ENCODE data around the gene BRSK2. TPM values are rescaled to one million over a fixed set of nuclear protein-coding genes. Genes with fewer than 3 reads are reported as not detected.

BRSK2 gene
- total RNA-seq, 1 donor from 2014 or later, result 0.93 TPM

DNA sequence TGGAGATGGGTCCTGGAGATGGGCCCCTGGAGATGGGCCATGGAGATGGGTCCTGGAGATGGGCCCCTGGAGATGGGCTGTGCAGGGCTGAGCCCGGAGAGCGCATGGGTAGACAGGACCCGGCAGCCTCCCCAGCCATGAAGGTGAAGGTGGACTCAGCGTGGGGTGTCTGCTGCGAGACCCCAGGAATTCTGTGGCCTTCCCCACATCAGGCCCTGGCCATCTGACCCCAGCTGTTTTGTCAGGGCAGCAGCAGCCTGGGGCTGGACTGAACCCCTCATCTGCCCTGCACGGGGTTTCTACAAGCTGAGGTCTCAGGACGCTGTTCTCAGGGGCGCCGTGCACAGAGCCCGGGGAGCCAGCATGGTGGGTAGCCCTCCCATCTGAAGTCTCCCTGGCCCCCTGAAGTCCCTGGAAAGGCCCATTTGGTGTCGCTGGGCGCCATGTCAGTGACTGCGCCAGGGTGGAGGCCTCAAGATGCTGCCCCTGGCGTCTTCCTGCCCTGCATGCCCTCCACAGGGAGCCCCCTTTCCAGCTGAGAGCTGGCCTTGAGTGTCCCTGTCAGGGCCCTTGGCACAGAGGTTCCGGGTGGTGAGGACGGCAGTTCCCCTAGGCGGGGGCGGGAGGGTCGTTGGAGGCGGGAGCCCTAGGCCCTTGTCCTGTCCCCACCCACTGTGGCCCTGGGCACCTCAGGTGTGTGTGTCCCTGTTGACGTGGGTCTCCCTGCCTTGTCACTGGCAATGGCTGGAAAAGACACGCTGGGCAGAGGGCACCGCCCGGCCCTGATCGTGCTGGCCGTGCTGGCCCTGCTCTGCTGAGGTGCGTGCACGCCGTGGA, 5.4 kb downstream of the BRSK2 start:
- no peak for DNase-seq (ENCODE audit: extremely low read depth, low read depth, low spot score)

DNA sequence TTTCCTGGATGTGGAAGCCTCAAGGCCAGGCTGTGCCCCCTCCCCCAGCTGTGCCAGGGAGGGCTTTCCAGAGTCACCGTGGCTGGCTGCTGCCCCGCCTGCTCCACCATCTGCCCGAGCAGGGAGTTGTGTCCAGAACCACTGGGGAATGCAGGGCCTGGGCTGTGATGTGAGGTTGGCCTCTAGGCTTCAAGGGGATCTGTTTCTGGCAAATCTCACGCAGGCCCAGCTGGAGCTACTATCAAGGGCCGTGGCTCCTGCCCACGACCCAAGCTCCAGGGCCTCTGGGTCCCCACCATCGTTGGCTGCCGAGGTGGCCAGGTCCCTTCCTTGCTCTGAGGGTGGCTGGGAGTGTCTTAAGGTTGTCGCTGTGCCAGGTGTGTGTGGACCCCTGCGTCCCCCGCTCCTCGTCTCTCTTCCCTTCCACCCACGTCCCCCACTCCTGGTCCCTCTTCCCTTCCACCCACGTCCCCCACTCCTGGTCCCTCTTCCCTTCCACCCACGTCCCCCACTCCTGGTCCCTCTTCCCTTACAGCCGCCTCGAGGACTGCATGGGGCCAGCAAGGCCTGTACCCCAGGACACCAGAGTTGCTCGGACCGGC, 6.1 kb downstream of the BRSK2 start:
- no peak for DNase-seq (ENCODE audit: extremely low read depth, low read depth, low spot score)

DNA sequence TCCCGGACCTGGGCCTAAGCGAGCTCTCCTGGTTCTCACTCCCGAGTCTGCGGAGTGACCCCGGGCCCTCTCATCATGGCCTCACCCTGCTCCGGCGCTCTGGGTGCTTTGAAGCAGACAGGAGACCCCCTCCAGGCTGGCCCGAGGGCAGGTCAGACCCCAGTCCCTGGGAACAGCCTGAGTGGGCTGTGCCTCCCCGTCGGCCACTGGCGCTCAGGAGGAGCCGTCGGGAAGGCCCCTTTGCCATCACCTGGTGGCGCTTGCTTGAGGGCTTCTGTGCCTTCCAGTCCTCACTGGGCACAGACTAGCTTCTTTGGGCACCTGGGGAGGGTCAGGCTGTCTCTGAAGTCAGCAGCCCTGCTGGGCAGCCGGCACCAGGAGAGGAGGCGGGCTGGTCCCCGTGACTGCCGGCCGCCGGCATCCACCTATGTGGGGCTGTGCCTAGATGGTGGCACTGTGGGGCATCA, 6.7 kb downstream of the BRSK2 start:
- no peak for DNase-seq (ENCODE audit: extremely low read depth, low read depth, low spot score)

- DNase-seq (ENCODE audit: extremely low read depth, low read depth, low spot score), result no peak
These were observed 7.6 kb downstream of the BRSK2 start for GRCh38 chr11:1397146-1397861.

GRCh38 chr11:1397862-1398527, 8.3 kb downstream of the BRSK2 start:
- no peak for DNase-seq (ENCODE audit: extremely low read depth, low read depth, low spot score)

DNA sequence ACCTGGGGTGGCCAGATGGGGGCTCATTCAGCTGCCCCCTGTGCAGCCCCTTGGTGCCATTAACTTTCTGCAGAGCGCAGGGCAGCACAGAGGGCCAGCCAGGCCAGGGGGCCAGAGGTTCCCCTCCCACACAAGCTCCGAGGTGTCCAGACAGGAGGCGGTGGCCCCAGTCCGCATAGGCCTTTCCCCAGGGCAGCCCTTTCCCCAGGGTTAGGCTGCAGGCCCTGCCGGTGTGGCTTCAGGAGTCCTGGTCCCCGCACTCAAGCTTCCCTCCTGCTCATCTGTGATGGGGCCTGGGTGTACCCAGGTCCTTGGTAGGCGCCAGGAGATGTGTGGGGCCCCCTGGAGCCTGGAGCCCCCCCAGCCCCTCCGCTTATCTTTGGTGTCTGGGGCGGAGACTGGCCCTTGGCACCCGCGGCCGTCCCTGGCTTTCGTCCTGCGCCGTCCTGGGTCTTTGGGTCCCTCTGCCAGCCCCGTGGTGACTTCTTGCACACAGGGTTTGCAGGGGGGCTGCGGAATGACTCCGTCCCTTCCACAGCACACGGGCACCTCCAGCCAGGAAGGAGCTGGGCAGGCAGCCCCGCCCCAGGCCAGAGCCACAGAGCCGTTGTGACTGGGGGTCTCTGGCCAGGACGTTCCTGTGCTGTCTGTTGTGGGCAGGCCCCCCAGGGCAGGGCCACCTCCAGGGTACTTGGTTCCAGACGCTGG, 8.9 kb downstream of the BRSK2 start:
- DNase-seq (ENCODE audit: extremely low read depth, low read depth, low spot score), result no peak

GRCh38 chr11:1399386-1400316, 9.9 kb downstream of the BRSK2 start:
- DNase-seq (ENCODE audit: extremely low read depth, low read depth, low spot score), result no peak

- no peak for DNase-seq (ENCODE audit: extremely low read depth, low read depth, low spot score)
These were observed 10.8 kb downstream of the BRSK2 start for GRCh38 chr11:1400317-1401170.

GRCh38 chr11:1401171-1401445, 11.4 kb downstream of the BRSK2 start:
- DNase-seq (ENCODE audit: extremely low read depth, low read depth, low spot score), result no peak

GRCh38 chr11:1401656-1402221, 12.0 kb downstream of the BRSK2 start:
- no peak for DNase-seq (ENCODE audit: extremely low read depth, low read depth, low spot score)

DNA sequence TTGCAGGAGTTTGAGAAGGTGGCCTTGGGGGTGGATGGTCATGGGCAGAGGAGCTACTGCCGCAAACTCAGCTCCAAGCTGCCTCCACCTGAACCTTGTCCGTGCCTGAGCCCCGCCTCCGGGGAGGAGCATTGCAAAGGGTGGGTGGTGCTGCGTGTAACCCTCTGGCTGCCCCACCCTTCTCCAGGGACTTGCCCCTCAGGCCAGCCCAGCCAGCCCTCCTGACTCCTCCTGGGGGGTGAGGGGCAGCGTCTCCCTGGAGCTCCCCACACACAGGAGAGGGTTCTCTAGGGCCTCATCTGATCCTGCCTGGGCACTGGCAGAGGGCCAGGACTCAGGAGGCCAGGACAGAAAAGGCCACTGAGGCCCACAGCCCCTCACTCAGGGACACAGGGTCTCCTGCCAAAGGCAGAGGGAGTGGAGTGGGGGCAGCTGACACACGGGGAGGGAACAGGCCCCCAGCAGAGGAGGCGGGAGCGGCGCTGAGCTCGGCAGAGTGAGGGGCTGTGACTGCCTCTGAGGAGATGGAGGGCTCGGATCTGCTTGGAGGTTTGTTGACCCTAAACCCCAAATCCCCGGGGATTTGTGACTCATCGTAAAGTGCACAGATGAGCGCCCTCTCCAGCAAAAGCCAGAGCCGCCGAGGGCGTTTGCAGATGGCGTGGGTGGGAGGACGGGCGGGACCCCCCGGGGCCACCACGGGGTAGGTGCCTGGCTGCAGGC, 12.8 kb downstream of the BRSK2 start:
- DNase-seq (ENCODE audit: extremely low read depth, low read depth, low spot score), result no peak

DNA sequence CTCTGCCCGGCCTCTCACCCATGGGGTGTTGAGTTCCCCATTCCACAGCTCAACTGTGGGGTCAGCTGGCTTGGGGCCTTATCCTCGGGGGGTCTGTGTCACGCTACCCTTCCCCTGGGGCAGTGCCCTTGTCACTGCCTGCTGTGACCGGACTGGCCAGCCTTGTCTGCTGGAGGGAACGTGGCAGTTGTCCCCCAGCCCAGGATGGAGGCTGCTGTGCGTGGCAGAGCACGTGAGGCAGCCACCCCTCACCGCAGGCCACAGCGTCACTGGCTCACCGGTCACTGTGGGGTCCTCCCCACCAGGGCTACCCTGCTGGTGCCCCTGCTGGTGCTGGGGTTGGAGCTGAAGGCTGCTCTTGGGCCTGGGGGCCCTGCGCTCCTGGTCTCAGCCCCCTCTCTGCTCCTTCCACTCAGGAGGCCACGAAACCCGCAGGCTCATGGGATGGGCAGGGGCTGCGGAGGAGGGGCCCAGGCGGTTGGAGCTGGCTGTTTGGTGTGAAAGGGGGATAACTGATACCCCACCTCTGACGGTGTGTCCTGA, 13.4 kb downstream of the BRSK2 start:
- DNase-seq (ENCODE audit: extremely low read depth, low read depth, low spot score), result no peak

DNA sequence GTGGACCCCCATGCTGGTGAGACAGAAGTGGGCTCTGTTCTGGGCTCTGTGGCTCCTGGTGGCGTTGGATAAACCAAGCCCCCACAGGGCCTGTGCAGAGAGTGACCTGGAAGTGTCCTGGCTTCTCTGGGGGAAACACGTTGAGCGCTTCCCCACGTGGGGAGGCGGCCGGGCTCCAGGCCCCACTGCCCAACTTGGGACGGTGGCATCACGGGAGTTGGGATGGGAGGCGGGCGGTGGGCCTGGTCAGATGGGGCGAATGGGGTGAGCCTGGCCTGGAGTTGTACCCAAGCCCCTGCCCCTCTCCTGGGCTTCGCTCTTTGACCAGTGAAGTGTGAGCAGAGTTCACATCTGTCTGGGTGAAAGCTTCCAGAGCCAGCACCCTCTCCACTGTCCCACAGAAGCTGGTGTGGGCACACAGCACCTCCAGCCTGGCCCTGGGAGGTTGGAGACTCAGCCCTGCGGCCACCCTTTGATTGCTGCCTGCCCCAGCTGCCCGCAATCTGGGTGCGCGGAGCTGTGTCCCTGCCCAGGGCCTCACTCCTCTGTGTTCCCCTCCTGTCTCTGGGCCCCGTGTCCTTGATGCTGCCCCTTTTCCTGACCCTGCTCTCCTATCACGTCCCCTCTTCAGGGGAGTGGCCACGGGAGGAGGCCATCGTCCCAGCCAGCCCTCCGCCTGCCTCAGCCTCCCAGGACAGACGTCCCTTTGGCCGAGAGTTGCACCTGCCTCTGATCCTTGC, 14.2 kb downstream of the BRSK2 start:
- DNase-seq (ENCODE audit: extremely low read depth, low read depth, low spot score), result no peak

DNA sequence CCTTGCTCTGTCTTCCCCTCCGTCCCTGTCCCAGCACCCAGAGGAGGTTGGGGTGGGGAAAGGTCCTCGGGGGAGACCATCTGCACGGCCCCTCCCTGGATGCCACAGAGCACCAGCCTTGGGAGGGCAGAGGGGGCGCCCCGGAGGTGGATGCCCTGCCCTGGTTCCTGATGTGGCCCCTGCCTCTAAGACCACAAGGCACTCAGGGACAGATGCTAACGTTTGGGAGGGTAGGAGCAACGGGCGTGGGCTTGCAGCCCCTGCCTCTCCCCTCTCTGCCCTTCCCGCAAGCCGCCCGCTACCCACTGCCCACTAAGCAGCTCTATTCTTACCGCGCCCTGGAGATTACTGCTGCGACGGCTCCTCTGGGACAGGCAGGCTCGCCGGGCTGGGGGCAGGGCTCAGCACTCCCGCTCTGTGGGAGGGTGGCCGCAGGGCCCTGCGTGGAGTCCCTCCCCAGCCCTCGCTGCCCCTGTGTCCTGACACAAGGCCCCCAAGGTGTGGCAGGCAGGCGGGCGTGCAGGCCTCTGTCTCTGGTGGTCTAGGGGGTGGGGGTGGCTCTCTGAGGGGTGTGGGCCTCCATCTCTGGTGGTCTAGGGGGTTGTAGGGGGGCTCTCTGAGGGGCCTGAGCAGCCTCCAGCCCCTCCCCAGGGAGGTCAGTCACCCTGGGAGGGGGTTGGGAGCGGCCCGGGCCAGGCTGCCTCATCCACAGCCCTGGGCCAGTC, 14.9 kb downstream of the BRSK2 start:
- no peak for DNase-seq (ENCODE audit: extremely low read depth, low read depth, low spot score)

DNA sequence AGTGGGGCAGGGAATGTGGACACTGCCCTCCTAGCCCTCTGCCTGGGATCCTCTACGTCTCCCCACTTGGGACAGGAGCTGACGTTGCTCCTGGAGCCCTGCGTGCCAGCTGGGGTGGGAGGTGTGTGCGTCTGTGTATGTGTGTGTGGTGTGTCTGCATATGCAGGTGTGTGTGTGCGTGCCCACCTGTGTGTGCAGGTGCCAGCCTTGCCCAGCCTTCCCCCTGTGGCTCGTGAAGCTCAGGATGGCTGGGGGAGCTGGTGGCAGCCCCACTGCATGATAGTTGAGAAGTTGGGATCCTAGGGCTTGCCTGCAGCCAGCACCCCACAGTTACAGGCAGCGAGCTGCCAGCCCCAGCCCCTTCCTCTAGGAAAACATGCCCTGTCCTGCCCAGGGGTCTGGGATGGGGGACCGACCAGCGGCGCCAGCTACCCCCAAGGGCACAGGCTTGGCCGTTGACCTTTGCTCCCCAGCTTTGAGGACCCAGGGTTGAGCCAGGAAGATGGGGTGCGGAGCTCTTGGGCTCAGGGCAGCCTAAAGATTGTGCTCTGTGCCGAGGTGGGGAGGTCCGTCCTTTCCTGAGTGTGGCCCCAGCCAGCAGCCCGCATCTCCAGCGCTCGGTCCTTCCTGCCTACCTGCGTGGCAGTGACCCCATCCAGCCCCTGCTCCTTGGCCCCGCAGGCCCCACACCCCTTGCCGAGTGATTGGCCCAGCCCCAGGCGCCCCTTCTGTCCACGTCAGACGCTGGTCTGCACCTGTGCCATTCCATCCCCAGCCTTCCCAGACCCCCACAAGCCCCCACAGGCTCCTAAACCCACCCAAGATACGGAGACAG, 15.7 kb downstream of the BRSK2 start:
- DNase-seq (ENCODE audit: extremely low read depth, low read depth, low spot score), result no peak
